Right forelimb (tissue), 1 donor: ENCODE data around the gene HSPB6.
A peak's percentile ranks its signal among the peaks of the same experiment; 100 is the strongest.
"Not testable (repeated sequence)": the region's sequence is repeated elsewhere in the genome, so short reads cannot be mapped to it uniquely, and the experiment has no call there.

ENCODE experiments used
- DNase-seq: peaks from one replicate; pipeline ENCODE4 v3.0.0-alpha.2; 2018

Gene HSPB6

GRCh38 chr19:35756377-35757230 is at the start of gene HSPB6:
HSPB6 (minus strand) TSS chr19:35757029; CDS start chr19:35757008, 21 bp downstream.
- DNase-seq: peak; percentile 82

- no peak for DNase-seq
These were observed 49.8 kb upstream of the HSPB6 start for GRCh38 chr19:35806597-35806996.

GRCh38 chr19:35805526-35806102 is 48.8 kb upstream of the HSPB6 start:
- no peak for DNase-seq

GRCh38 chr19:35801828-35802227 is 45.0 kb upstream of the HSPB6 start:
- DNase-seq: no peak

- no peak for DNase-seq
These were observed 40.8 kb upstream of the HSPB6 start for GRCh38 chr19:35797663-35798062.

- no peak for DNase-seq
These were observed 40.1 kb upstream of the HSPB6 start for GRCh38 chr19:35796645-35797542.

GRCh38 chr19:35795564-35795963 is 38.7 kb upstream of the HSPB6 start:
- DNase-seq: not testable (repeated sequence)

- no peak for DNase-seq
These were observed 36.7 kb upstream of the HSPB6 start for GRCh38 chr19:35793381-35794165.

GRCh38 chr19:35792888-35793287 is 36.1 kb upstream of the HSPB6 start:
- no peak for DNase-seq

- DNase-seq: no peak
These were observed 35.5 kb upstream of the HSPB6 start for GRCh38 chr19:35792312-35792711.

- DNase-seq: no peak
These were observed 35.0 kb upstream of the HSPB6 start for GRCh38 chr19:35791814-35792279.

- no peak for DNase-seq
These were observed 34.4 kb upstream of the HSPB6 start for GRCh38 chr19:35790981-35791813.

- DNase-seq: no peak
These were observed 33.4 kb upstream of the HSPB6 start for GRCh38 chr19:35789978-35790944.

- DNase-seq: no peak
These were observed 32.6 kb upstream of the HSPB6 start for GRCh38 chr19:35789195-35789977.

GRCh38 chr19:35788205-35788960 is 31.6 kb upstream of the HSPB6 start:
- no peak for DNase-seq

GRCh38 chr19:35787227-35787799 is 30.5 kb upstream of the HSPB6 start:
- no peak for DNase-seq

GRCh38 chr19:35786299-35787160 is 29.7 kb upstream of the HSPB6 start:
- no peak for DNase-seq
